Measurements from ENCODE around the gene IRF7.

Gene IRF7

DNA sequence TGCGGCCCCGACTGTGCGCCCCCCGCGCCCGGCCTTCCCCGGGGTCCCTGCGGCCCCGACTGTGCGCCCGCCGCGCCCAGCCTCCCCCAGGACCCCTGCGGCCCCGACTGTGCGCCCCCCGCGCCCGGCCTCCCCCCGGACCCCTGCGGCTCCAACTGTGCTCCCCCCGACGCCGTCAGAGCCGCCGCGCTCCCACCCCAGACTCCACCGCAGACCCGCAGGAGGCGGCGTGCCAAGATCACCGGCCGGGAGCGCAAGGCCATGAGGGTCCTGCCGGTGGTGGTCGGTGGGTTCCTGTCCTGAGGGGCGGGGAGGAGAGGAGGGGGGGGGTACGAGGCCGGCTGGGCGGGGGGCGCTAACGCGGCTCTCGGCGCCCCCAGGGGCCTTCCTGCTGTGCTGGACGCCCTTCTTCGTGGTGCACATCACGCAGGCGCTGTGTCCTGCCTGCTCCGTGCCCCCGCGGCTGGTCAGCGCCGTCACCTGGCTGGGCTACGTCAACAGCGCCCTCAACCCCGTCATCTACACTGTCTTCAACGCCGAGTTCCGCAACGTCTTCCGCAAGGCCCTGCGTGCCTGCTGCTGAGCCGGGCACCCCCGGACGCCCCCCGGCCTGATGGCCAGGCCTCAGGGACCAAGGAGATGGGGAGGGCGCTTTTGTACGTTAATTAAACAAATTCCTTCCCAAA lies 24.4 kb upstream of the IRF7 start:
- DNase-seq = no peak

GRCh38 chr11:639332-639955 lies 23.7 kb upstream of the IRF7 start:
- DNase-seq = no peak

GRCh38 chr11:638631-639331 lies 23.0 kb upstream of the IRF7 start:
- no peak for DNase-seq

DNA sequence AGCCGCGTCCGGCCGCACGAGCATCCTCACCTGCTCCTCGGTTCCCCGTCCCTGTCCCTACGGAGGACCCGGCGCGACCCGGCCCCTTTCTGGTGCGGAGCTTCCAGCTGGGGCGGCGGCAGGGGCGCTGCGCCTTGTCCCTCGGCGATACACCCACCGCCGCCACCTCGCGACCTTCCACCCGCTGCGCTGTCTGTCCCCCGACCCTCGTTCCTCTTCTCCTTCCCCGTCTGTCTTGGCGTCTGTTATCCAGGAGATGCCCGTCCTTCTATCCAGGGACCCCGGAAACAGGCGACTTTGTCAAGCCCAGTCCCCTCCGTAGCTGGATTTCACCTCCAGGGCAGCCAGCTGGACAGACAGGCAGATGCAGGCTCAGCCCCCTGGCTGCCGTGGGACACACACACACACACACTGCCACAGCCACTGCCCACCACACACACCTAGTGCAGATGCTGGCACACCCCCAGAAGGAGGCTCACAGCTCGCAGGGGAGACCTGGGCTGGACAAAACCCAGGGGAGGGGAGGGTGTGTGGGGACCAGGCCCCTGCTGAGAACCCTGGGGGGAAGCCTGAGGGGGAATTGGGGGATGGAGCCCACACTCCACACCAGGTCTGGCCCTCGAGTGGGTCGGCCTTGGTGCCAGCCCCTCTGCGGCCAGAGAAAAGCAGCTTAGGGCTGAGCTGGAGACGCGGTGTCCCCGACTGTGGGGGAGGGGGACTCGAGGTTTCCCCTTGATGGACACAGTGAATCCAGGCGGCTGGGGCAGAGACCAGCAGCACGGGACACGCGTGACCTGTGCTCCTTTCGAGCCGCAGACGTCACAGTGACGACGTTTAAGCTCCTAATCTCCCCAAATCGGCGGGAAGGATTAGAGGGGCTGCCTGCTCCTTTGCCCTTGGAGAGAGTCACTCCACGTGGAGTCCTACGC lies 22.1 kb upstream of the IRF7 start:
- no peak for DNase-seq

GRCh38 chr11:637333-637592 lies 21.5 kb upstream of the IRF7 start:
- no peak for DNase-seq

DNA sequence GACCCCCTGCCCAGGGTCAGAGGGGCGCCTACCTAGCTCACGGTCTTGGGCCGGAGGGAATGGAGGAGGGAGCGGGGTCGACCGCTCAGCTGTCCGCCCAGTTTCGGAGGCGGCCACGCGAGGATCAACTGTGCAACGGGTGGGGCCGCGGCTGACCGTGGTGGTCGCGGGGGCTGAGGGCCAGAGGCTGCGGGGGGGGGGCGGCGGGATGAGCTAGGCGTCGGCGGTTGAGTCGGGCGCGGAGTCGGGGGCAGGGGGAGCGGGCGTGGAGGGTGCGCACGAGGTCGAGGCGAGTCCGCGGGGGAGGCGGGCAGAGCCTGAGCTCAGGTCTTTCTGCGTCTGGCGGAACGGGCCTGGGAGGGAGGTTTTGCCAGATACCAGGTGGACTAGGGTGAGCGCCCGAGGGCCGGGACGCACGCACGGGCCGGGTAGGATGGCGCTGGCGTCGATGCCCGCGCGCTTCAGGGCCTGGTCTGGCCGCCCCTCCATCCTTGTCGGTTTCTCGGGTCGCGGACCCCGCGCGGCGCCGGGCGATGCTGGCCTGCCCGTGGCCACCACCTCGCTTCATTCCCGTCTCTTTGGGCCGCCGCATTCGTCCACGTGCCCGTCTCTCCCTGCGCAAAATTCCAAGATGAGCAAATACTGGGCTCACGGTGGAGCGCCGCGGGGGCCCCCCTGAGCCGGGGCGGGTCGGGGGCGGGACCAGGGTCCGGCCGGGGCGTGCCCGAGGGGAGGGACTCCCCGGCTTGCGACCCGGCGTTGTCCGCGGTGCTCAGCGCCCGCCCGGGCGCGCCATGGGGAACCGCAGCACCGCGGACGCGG lies 21.0 kb upstream of the IRF7 start, which contains the start of gene DRD4:
DRD4 (plus strand) TSS at position 759 of the 822 bp plus-strand sequence; CDS start at position 795, 36 bp downstream.
- DNase-seq = no peak

DNA sequence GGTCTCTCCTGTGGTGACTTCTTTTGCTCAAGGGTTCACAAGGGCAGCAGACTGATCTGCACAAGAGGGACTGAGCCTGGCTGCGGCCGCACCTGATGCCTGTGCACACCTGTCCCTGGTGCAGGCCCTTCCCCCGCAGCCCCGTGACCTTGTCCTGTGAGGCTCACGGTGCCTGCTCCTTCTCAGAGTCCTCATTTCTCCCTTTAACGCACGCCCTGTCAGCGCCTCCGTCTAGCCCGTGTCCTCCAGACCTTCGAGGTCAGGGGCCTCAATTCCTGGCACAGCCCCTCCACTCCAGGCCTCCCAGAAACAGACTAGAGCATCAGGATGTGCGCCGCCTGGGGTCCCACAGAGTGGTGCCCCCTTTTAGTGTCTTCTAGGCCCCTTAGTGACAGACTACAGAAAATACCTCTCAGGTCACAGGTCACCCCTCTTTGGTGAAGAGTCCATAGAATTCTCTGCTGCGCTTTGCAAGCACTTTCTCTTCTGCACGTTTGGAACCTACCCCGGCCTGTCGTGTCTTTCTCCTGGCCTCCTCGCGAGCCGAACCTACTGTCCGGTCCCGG lies 20.3 kb upstream of the IRF7 start:
- no peak for DNase-seq

- no peak for DNase-seq
Observed at GRCh38 chr11:630871-631270, 15.1 kb upstream of the IRF7 start.

DNA sequence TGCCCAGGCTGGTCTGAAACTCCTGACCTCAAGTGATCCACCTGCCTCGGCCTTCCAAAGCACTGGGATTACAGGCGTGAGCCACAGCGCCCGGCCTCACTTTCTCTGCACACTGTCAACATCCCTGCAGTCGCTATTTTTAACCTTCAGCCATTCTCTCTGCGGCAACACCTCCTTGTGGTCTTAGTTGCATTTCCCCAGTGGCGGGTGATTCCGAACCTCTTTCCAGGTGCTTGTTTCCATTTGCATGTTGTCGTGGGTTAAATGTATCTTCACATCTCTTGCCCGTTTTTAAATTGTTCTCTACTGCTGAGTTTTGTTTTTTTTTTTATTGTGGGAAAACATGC lies 13.5 kb upstream of the IRF7 start:
- no peak for DNase-seq

GRCh38 chr11:628056-628455 lies 12.3 kb upstream of the IRF7 start:
- no peak for DNase-seq

DNA sequence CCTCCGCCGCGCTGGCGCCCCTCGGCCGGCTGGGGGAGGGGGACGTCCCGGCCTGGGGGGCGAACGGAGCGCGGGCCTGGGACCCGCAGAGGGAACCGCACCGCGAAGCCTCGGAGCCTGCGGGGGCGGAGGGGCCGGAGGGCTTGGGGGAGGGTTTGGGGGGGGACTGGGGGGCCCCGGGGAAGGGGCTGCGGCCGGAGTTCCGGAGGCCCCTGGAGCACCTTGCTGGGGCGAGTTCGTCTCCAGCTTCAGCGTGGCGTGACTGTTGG lies 11.5 kb upstream of the IRF7 start:
- no peak for DNase-seq

DNA sequence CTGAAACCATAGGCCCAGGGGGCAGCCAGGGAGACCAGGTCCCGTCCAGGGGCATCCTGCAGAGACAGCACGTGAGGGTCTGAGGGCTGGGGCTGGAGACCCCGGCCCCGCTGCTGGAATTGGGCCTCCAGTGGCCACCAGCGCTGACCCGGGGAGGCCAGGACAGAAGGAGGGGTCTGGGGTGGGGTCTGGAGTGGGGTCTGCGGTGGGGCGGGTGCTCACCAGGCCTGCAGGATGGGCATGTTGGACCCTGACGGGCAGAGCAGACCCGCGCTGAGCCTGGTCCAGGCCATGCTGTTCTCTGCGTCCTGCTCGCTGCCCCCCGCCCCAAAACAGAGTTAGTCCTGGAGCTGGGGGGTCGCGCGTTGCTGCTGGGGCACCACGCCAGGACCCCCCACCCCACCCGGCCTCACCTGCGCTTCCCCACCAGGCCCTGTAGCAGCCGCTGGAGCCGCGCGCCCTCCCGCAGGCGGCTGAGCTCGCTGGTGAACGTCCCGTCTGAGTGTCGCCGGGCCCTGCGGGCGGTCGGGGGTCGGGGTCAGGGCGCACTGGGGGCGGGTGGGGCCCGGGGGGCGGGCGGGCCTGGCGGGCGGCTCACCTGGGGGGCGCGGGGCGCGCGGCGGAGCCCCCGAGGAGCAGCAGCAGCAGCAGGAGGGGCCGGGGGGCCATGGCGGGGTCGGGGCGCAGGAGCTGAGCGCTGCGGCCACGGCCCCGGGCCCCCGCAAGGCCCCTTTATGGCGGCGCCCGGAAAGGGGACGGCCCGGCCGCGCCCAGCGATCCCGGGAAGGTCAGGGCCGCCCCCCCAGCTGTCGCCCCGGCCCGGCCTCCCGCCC lies 10.9 kb upstream of the IRF7 start, which contains the start of gene SCT:
SCT (minus strand) TSS at position 707 of the 833 bp plus-strand sequence; CDS start at position 669, 38 bp downstream.
- DNase-seq = no peak

DNA sequence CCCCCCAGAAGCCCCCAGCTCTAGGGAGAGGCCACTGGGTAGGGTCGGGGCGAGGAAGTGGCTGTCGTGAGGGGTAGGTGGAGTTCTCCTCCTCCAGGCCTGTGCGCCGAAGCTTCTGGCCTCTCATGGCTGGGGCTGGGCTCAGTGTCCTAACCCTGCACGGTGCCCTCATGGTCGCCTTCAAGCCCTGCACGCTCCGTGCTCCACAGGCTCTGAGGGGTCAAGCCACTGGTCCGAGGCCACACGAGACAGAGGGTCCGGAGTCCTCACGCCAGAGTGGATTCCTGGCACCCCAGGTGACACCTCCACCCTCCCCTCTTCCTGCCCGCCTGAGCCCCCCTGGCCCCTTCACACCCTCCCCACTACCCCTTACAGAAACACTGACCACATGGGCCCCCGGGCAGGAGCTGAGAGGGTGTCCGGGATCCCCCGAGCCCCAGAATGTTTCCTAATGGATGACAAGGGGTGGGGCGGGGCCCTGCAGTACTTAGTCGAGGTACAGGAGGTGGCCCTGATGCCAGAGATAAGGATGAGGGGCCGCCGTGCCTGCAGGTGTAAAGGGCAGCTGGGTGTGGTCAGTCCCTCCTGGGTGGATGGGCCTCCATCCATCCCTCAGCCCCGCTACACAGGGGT lies 10.0 kb upstream of the IRF7 start:
- no peak for DNase-seq

DNA sequence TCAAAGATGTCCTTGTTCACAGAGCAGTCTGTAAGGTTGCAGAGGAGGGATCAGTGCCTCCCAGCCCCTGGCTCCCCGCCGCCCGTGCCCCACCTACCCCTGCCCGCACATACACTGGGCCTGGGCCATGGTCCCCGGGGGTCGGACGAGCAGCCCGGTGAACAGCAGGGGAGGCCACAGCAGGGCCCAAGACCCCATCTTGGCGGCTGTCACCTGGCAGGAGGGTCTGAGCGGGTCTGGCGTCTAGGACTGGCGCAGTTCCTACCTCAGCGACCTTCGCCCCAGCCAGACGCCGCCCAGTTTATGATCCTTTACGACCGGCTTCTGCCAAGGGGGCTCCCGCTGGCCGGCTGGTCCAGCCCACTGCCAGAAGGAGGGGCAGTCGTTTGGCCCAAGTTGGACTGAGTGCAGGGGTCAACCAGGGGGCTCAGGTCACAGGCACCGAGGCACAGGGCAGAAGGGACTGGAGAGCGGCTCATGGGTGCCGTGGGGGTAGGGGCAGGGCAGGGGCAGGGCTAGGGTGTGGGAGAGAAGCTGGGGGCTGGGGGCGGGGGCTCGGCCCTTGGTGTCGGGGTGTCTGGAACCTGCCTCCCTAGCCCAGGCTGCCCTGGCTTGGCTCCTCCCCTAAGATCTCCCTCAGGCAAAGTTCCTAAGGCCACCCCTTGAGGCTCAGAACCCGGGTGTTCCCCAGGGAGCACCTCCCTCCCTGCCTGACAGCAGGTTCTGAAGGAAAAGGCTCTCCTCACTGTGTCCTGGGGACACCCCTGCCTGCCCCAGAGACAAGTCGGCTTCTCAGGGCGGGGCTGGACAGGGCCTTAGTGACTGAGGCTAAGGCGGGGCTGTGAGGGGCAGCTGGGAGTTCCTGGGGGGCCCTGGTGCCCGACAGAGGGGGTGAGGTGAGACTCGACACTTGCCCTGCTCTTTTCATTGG lies 9.2 kb upstream of the IRF7 start, which contains the start of gene CDHR5:
CDHR5 (minus strand) TSS at position 251 of the 931 bp plus-strand sequence; CDS start at position 198, 53 bp downstream.
- no peak for DNase-seq

DNA sequence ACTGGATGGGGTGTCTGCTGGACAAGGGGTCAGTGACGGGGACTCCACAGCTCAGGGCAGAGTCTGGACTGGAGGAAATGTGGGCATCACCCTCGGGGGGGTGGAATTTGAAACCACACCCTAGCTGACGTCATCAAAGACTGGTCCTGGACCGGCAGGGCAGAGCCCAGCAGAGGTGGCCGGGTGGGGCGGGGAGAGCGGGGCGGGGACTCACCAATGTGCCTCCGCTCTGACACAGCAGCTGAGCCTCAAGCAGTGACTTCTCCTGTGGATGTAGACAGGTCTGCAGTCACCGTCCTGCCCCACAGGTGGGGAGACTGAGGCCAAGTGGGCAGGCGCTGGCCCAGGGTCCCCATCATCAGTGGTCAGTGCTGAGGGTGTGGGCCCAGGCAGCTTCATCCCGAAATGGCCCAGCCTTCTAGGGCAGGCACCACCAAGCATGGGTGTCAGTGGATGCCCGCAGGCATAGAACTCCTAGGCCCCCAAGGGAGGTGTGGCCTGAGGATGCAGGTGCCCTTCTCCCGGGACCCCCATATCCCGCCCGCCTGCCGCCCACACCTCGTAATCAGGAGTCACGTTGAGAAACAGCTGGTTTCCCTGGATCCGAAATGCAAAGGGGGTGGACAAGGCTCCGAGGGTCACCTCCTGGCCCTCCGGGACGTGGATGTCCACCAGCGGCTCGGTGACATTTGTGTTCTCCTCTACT lies 8.4 kb upstream of the IRF7 start:
- DNase-seq = no peak

- no peak for DNase-seq
Observed at GRCh38 chr11:623349-623869, 7.7 kb upstream of the IRF7 start.

GRCh38 chr11:621838-622237 lies 6.1 kb upstream of the IRF7 start:
- DNase-seq = no peak

Data from central memory CD4-positive, alpha-beta T cell (primary cell).